K562 (cell line): Measurements from ENCODE around the gene ARFGAP1. TPM values are rescaled to one million over a fixed set of nuclear protein-coding genes. Genes with fewer than 3 reads are reported as not detected.

Experiments
- ATAC-seq: fragments of 200-7000 bp; cut with Tn5 transposase; 3 replicates; pipeline ENCODE4 v1.9.1; 2020; ENCODE audit warnings: moderate library complexity
- BruUV-seq: library from RNA; stranded (reverse); fragments of 400-500 nt; replicated peaks from 2 replicates; lab custom pipeline; 2021; lab: Mats Ljungman, UMichigan
- CTCF ChIA-PET: fragments of 300-600 bp; formaldehyde crosslinking; extraction: SDS; loops from one replicate; lab custom pipeline; 2021; ENCODE audit warnings: low intra/inter-chr PET ratio; lab: Yijun Ruan, JAX
- POLR2A ChIA-PET: fragments of 300-600, 350-650 bp; sonication (Branson Sonifier 250); formaldehyde crosslinking; extraction: SDS; loops from one replicate; lab custom pipeline; 2021; ENCODE audit warnings: antibody characterized with exemption, inconsistent platforms; lab: Yijun Ruan, JAX
- DNase-seq, 4 experiments: peaks; one replicate each; pipeline versions ENCODE4 v3.0.0 to v3.0.0-alpha.2; 2011 to 2018; ENCODE audit warnings: low spot score in 3 of 4, mixed read lengths in 3 of 4; ENCODE audit errors: extremely low read depth in 1 of 4
- FAIRE-seq: peaks from 2 replicates; lab custom pipeline; 2011; peaks lifted over from hg19 to GRCh38; lab: Jason Lieb, UNC
- H2AFZ ChIP-seq: 2 replicates; pipeline ENCODE4 v1.6.0; 2011; ENCODE audit warnings: low read depth, low read length, control low read depth, inconsistent platforms
- H3K27ac ChIP-seq: fragments of 200-600 bp; 3 replicates; pipeline ENCODE4 v1.8.0; 2011; ENCODE audit warnings: low read depth, mild to moderate bottlenecking, control low read depth, inconsistent platforms, low read length, moderate library complexity, mixed read lengths; ENCODE audit errors: extremely low read depth
- H3K27me3 ChIP-seq, 2 experiments: fragments of 300-600 bp in 1 of 2; 2 replicates in 1 of 2; 3 replicates in 1 of 2; pipeline versions ENCODE4 v1.6.0 to v1.8.0; 2011; ENCODE audit warnings: inconsistent platforms in 2 of 2, low read length in 2 of 2, mild to moderate bottlenecking in 1 of 2, mixed read lengths in 1 of 2, moderate library complexity in 1 of 2; ENCODE audit not compliant: control insufficient read depth in 2 of 2, insufficient read depth in 2 of 2
- H3K36me3 ChIP-seq: fragments of 300-600 bp; 3 replicates; pipeline ENCODE4 v1.8.0; 2011; ENCODE audit warnings: mild to moderate bottlenecking, low read length, inconsistent platforms; ENCODE audit not compliant: control insufficient read depth, insufficient read depth
- H3K4me1 ChIP-seq, 2 experiments: fragments of 200-600 bp in 1 of 2; replicated peaks in 1 of 2; 2 replicates in 1 of 2; 3 replicates in 1 of 2; pipeline versions ENCODE4 v1.5.1 to v1.8.0; 2011; ENCODE audit warnings: inconsistent platforms in 2 of 2, low read length in 2 of 2, mild to moderate bottlenecking in 1 of 2, mixed read lengths in 1 of 2, moderate library complexity in 1 of 2; ENCODE audit not compliant: control insufficient read depth in 2 of 2, insufficient read depth in 2 of 2
- H3K4me2 ChIP-seq: 2 replicates; pipeline ENCODE4 v1.6.1; 2011; ENCODE audit warnings: low read length, control low read depth, inconsistent platforms, mixed read lengths; ENCODE audit not compliant: insufficient read depth
- H3K4me3 ChIP-seq: fragments of 200-600 bp; sonication (generic), shearing (Covaris generic); 2 replicates; pipeline ENCODE4 v1.5.1; 2016; ENCODE audit warnings: control low read depth, inconsistent platforms
- H3K79me2 ChIP-seq: fragments of 200-600 bp; 3 replicates; pipeline ENCODE4 v1.8.0; 2011; ENCODE audit warnings: low read length, inconsistent platforms; ENCODE audit not compliant: control insufficient read depth, insufficient read depth
- H3K9ac ChIP-seq, 2 experiments: 2 replicates each; pipeline versions ENCODE4 v1.6.0 to v1.6.1; 2011; ENCODE audit warnings: low read depth in 2 of 2, low read length in 2 of 2, control low read depth in 1 of 2, inconsistent platforms in 1 of 2, mild to moderate bottlenecking in 1 of 2, mixed read lengths in 1 of 2; ENCODE audit not compliant: insufficient read depth in 1 of 2
- H3K9me1 ChIP-seq: one replicate; pipeline ENCODE4 v1.6.0; 2011; ENCODE audit warnings: inconsistent platforms, mild to moderate bottlenecking, low read length, moderate library complexity; ENCODE audit not compliant: control insufficient read depth, insufficient read depth
- H3K9me3 ChIP-seq: replicated peaks from 2 replicates; pipeline ENCODE4 v1.5.1; 2011; ENCODE audit warnings: low read depth, low read length, inconsistent platforms; ENCODE audit not compliant: control insufficient read depth, insufficient read depth
- H4K20me1 ChIP-seq: replicated peaks from 2 replicates; pipeline ENCODE4 v1.6.1; 2011; ENCODE audit warnings: low read length, inconsistent platforms, mixed read lengths; ENCODE audit not compliant: control insufficient read depth, insufficient read depth
- HOXB6 ChIP-seq: fragments of 250-450 bp; sonication (Bioruptor Pico); IDR thresholded peaks from 2 replicates; pipeline ENCODE4 v1.5.1; 2022; ENCODE audit warnings: mild to moderate bottlenecking, borderline replicate concordance
- ILK ChIP-seq: fragments of 450-650 bp; IDR thresholded peaks from 2 replicates; pipeline ENCODE4 v1.6.1; 2016; ENCODE audit warnings: missing genetic modification characterization, low read depth, mild to moderate bottlenecking, missing compliant biosample characterization, moderate library complexity, borderline replicate concordance
- NCOR1 ChIP-seq: fragments of 450-650 bp; IDR thresholded peaks from 2 replicates; pipeline ENCODE4 v1.6.1; 2016; ENCODE audit warnings: mild to moderate bottlenecking, moderate library complexity
- ZNF583 ChIP-seq: fragments of 250-450 bp; sonication (Bioruptor Pico); IDR thresholded peaks from 2 replicates; pipeline ENCODE4 v1.4.0; 2020
- WGBS: fragments of 100-300 bp; shearing (Covaris generic); methylation state at CpG from one replicate; pipeline ENCODE4 v1.1.6; 2016; ENCODE audit warnings: low coverage, mixed read lengths; ENCODE audit not compliant: insufficient coverage; ENCODE audit errors: missing lambda C conversion rate; 5-methylcytosine and 5-hydroxymethylcytosine counted together
- in situ Hi-C: fragments of 300-500 bp; cut with MboI; formaldehyde crosslinking; loops from 4 replicates; pipeline ENCODE4 v1.15.0; 2018; ENCODE audit warnings: inconsistent platforms, mixed read lengths
- intact Hi-C: fragments of 100-400 bp; cut with micrococcal nuclease; formaldehyde crosslinking; loops from 2 replicates; pipeline ENCODE4 v1.14.2; 2022
- polyA plus RNA-seq, 8 experiments: library from polyadenylated mRNA; depleted of rRNA in 4 of 8; stranded (reverse) in 5 of 8; unstranded in 3 of 8; fragments of >200 nt; fragmentation: Nextera tagmentation in 2 of 8; fragmentation: Illumina TruSeq in 1 of 8; extraction: Ambion mirVana in 2 of 8; extraction: Trizol in 1 of 8; gene quantifications; 2 replicates each; pipeline versions ENCODE4 v1.2.1 to v1.2.3, GENCODE V29; 2011 to 2014; ENCODE audit warnings: inconsistent platforms in 1 of 8, missing spikeins in 1 of 8
- total RNA-seq, 7 experiments: library from RNA; depleted of rRNA in 6 of 7; stranded (reverse); fragments of >200 nt in 6 of 7; fragmentation: Illumina TruSeq in 2 of 7; extraction: Trizol in 2 of 7; gene quantifications; 2 replicates each; pipeline versions ENCODE4 v1.2.1 to v1.2.3, GENCODE V29; 2011 to 2021; ENCODE audit warnings: low replicate concordance in 1 of 7
- TF ChIP-seq, protein P1 (sequence below): IDR thresholded peaks from 3 replicates; pipeline ENCODE4 v1.6.1; 2011; ENCODE audit warnings: borderline replicate concordance, mild to moderate bottlenecking, moderate library complexity; ENCODE audit not compliant: insufficient read length; ENCODE audit errors: extremely low read depth
- TF ChIP-seq, protein P2 (sequence below), 2 experiments: IDR thresholded peaks in 1 of 2; conservative IDR thresholded peaks in 1 of 2; 2 replicates each; pipeline ENCODE4 v1.6.1; 2016; ENCODE audit warnings: low read depth in 2 of 2, mild to moderate bottlenecking in 1 of 2, missing compliant biosample characterization in 1 of 2, missing genetic modification characterization in 1 of 2, moderate library complexity in 1 of 2

The ARFGAP1 gene
- total and polyA plus RNA-seq, 9 of the 15 experiments (the other 6 are each of a cell fraction or from before 2014, with no cell fraction given), result 0.53 to 102 (median 33.5) TPM

DNA sequence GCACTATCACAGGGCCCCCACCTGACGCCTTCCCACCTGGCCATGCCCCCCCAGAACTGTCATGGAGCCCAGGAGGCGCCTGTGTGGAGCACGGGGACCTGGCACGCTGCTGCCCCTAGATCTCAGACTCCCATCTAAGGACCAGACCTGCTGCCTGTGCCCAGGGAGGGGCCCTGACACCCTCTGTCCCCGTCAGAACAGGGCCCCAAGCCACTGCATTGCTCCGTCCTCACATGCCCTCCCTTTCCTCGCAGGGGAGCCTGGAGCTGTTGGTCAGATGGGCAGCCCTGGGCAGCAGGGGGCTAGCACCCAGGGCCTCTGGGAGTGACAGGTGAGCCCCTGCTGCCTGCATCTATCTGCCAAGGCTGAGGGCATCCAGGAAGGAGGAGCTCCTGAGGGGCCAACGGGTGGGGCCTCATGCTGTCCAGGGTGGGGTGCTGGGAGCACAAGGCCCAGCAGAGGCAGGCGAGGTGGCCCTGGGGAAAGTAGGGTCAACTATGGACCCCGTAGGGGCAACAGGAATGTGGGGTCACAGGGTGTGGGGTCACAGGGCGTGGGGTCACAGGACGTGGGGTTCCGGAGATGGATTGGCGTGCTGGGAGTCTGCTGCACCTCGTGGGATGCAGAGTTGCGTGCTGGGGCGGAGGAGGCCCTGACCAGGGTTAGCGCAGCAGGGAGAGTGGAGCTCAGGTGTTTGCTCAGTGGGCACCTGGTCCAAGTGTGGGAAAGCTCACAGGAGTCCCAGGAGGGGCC is 56.9 kb downstream of the ARFGAP1 start:
- WGBS, result 10% methylated on average over 15 of the region's 18 CpGs
- TF ChIP-seq NCOR1 (no peak), ZNF583 (CRISPR knock-in tag) (no peak), HOXB6 (CRISPR knock-in tag) (no peak), ILK (tag) (no peak)
- TF ChIP-seq, protein P1, sequence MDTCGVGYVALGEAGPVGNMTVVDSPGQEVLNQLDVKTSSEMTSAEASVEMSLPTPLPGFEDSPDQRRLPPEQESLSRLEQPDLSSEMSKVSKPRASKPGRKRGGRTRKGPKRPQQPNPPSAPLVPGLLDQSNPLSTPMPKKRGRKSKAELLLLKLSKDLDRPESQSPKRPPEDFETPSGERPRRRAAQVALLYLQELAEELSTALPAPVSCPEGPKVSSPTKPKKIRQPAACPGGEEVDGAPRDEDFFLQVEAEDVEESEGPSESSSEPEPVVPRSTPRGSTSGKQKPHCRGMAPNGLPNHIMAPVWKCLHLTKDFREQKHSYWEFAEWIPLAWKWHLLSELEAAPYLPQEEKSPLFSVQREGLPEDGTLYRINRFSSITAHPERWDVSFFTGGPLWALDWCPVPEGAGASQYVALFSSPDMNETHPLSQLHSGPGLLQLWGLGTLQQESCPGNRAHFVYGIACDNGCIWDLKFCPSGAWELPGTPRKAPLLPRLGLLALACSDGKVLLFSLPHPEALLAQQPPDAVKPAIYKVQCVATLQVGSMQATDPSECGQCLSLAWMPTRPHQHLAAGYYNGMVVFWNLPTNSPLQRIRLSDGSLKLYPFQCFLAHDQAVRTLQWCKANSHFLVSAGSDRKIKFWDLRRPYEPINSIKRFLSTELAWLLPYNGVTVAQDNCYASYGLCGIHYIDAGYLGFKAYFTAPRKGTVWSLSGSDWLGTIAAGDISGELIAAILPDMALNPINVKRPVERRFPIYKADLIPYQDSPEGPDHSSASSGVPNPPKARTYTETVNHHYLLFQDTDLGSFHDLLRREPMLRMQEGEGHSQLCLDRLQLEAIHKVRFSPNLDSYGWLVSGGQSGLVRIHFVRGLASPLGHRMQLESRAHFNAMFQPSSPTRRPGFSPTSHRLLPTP, result no peak
- TF ChIP-seq, protein P2, sequence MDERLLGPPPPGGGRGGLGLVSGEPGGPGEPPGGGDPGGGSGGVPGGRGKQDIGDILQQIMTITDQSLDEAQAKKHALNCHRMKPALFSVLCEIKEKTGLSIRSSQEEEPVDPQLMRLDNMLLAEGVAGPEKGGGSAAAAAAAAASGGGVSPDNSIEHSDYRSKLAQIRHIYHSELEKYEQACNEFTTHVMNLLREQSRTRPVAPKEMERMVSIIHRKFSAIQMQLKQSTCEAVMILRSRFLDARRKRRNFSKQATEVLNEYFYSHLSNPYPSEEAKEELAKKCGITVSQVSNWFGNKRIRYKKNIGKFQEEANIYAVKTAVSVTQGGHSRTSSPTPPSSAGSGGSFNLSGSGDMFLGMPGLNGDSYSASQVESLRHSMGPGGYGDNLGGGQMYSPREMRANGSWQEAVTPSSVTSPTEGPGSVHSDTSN (CRISPR knock-in tag; IDR thresholded peaks at IDR 0.05; ENCODE audit: low read depth), result no peak
- TF ChIP-seq, protein P2 (tag; conservative IDR thresholded peaks at IDR 0.05; ENCODE audit: low read depth), result no peak
- TF ChIP-seq, all 486 proteins: peak for 0
- no peaks in the 10 kb centered on the region for H3K79me2 ChIP-seq
- intact Hi-C loops (no loop called here), in situ Hi-C loops (no loop called here)
- no peak overlapping the region for H3K27ac ChIP-seq
- no peak for ATAC-seq
- no peaks in the 10 kb centered on the region for H4K20me1 ChIP-seq
- no peaks in the 10 kb centered on the region for H3K9me3 ChIP-seq
- H2AFZ ChIP-seq, result no peak overlapping the region
- no peak for DNase-seq
- ChIA-PET CTCF (no interaction called here), POLR2A (interaction anchor here (0.6 to 1.2 kb wide), 2 partner anchors 12 to 66 kb away, joined by 3 to 5 read pairs; no protein-coding TSS in a partner anchor)
- no peak overlapping the region for H3K4me2 ChIP-seq
- no TSS peak for BruUV-seq
- no peaks in the 10 kb centered on the region for H3K9me1 ChIP-seq
- H3K9ac ChIP-seq, result no peak overlapping the region
- peaks cover 0 to 24% of the 10 kb centered on the region in 2 experiments; a peak in 1 of 5 replicates for H3K4me1 ChIP-seq
- peaks cover 3 to 10% of the 10 kb centered on the region in 2 experiments; a peak in 3 of 5 replicates for H3K27me3 ChIP-seq
- H3K36me3 ChIP-seq, result no peaks in the 10 kb centered on the region
- H3K4me3 ChIP-seq, result no peak overlapping the region
- FAIRE-seq, result no peak
